Right forelimb (tissue), 1 donor: Measurements from ENCODE around the gene PRKCSH.
"Not testable (repeated sequence)": the region's sequence is repeated elsewhere in the genome, so short reads cannot be mapped to it uniquely, and the experiment has no call there.

Experiments
- DNase-seq: peaks from one replicate; pipeline ENCODE4 v3.0.0-alpha.2; 2018

The PRKCSH gene

DNA sequence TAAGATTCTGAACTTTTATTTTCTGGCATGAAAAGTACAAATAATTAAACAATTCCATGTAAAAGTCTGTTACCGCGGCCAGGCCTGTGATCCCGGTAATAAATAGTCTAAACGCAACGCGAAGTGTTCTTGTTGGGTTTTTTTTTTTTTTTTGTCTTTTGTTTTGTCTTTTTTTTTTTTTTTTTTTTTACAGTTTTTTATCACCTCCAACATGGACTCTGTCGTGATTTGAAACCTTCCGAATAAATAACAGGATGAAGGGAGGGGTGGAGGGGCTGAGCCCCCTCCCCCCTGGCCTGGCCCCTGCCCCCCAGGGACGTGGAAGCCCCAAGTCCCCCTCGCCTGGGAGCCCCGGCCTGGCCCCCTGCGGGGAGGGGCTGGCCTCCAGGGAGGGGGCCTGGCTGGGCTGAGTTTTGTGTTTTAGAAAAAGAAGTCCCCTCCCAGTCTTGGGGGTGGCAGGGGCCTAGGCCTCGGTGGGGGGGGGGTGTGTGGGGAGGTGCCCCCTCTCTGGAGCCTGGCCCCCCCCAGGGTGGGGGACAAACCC, 16.0 kb downstream of the PRKCSH start:
- no peak for DNase-seq

DNA sequence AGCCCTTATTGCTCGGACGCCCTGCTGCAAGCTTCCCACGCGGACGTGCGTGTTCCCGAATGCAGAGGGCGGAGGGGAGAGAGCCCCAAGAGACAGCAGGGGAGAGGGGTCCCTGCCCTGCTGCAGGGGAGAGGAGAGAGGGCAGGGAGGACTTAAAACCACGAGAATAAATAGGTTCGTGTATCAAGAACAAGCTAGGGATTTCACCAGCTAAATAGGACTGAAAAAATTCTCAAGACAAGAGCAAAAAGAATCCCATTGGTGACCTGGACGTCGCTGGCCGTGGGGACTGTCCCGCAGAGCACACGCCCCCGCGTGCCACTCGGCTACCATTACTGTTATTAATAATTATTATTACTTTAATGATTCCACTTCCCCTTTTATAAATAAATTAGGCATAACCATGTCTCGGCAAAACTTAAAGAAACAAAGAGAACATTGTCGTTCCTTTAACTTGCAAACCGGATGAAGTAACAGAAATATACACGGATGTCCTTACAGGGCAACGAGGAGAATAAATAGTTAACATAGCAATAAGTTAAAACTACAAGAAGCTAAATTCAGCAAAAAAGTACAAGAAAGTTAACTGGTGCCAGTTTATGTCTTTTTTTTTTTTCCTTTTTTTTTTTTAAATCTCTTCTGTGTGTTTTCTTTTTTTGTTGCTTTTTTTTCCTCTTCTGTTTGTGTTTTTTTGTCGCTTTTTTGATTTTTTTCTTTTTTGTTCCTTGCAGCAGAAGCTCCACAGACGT, 16.6 kb downstream of the PRKCSH start:
- no peak for DNase-seq

DNA sequence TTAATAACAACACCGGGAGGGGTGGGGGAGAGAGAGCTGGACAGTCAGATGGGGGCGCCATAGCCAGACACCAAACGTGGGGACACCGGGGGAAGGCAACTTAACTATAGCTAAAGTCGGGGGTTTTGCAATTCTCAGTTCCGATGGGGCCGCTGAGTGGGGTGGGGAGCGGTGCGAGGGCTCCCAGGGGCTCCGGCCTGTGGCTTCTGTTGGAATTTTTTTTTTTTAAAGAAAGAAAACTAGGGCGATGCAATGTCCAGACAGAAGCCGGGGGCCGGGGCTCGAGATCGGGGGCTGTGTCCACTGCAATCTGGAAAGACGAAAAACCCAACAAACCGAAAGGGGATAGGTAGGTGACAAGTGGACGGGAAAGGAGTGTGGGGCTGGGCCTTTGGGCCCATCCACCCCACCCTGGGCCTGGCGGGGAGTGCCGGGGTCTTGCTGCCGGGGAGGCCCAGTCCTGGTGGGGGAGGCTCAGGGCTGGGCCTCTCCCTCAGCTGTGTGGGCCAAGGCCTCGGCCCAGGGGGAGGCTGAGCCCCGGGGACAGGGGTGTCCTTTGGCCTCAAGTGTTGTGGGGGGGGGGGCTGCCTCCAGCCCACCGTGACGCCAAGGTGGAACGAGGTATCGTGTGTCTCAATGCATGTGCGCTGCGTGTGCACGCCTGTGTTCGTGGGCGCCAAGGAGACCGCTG, 17.3 kb downstream of the PRKCSH start:
- DNase-seq = no peak

DNA sequence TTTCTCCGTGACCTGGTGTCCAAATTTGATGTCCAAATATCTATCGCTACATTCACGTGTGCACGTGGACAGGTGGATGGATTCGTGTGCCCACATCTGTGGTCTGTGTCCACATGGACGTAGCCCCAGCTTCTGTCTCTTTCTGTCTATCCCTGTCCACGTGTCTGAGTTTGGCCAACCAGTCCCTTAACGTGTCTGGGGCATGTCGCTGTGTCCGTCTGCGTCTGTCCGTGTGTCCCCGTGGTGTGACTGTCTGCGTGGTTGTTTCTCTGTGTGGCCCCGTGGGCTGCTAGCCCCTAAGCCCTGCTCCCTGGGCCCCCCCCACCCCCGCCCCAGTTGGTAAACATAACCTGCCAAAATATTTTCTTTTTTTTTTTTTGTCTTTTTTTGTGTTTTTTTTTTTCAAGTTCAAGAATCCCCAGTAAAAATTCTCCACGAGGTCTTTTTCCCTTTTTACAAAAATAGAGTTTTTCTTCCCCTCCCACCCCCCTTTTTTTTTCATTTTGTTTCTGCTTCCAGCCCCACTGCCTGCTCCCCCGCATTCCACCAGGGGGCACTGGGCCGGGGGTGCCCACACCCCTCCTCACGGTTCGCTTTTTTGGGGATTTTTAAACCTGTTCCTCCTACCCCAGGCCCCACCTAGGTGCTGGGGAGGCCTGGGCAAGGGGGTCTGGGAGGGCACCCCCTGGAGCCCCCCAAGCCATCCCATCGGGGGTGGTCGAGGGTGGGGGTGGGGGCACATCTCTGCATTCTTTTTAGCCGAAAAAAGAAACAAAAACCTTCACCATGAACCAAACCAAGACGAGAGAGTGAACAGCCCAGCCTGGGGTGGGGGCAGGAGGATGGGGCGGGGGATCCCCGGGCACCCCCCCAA, 18.3 kb downstream of the PRKCSH start:
- DNase-seq = no peak

DNA sequence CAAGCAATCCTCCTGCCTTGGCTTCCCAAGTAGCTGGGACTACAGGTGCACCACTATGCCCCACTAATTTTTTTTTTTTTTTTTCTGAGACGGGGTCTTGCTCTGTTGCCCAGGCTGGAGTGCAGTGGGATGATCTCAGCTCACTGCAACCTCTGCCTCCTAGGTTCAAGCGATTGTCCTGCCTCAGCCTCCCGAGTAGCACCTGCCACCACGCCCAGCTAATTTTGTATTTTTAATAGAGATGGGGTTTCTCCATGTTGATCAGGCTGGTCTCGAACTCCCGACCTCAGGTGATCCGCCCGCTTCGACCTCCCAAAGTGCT, 19.8 kb downstream of the PRKCSH start:
- DNase-seq = not testable (repeated sequence)

DNA sequence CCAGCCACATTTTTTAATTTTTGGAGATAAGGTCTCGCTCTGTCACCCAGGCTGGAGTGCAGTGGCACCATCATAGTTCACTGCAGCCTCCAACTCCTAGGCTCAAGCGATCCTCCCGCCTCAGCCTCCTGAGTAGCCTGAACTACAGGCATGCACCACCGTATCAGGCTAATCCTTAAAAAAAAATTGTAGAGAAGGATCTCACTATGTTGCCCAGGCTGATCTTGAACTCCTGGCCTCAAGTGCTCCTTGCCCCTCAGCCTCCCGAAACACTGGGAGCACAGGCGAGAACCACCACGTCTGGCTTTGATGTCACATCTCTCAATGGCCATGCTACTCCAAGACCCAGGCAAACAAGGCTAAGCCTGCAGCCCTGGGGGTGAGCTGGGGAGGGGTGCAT, 21.2 kb downstream of the PRKCSH start:
- DNase-seq = no peak

DNA sequence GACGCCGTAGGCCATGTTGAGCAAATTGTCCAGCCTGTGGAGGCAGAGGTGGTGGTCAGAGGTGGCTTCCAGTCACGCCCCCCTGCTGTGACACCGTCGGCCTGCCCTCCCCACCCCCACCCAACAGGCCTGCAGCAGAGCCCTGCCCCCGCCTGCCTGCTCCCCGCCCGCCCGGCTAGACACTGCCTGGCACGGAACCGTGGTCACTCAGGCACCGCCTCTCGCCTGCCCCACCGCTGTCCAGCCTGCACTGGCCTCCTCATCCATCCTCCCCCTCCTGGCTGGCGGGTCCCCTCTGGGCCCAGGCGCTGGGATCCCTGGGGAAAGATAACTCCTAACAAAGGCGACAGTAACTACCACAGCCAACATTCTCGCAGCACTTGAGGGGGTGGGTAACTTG, 21.7 kb downstream of the PRKCSH start:
- no peak for DNase-seq

DNA sequence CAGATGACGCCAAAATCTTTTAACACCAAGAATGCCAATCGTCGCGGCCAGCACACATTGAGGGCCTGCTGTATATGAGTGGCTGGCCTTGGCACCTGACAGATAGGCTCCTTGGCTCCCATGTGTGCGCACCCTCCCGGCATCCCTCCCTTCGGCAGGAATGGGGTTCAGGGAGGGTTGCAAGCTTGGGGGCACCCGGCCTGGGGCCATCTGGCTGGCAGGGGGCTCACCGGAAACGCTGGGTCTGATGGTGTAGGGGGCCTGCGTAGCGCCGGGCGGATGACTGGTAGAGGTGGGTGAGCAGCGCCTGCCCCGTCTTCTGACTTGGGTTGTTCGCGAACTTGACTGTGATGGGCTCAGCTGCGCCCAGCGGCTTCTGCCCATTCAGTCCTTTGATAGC, 22.4 kb downstream of the PRKCSH start:
- no peak for DNase-seq

DNA sequence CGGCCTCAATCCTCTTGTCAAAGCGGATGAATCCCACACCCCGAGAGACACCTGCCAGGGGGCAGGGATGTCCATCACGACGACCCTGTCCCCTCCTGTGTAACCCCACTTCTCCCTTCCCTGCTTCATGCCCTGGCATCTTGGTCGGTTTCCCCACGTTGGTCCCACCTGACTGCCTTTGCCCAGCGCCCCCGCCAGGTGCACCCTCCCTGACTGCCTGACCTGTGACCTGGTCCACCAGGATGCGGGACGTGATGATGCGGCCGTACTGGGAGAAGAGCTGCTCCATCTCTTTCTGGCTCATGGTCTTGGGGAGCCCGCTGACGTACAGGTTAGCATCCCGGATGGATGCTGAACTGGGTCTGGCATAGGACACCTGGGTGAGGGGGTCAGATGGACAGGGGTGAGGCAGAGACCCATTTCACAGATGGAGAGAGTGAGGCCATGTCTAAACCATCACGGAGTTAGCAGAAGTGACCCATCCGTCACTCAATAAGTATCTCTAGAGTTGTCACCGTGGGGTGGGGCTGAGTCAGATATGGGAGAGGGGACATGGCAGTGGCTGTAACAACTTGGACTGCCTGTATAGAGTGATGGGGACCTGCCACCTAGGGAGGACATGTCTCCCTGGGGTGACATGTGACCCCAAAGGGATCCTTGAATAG, 22.9 kb downstream of the PRKCSH start:
- DNase-seq = no peak

DNA sequence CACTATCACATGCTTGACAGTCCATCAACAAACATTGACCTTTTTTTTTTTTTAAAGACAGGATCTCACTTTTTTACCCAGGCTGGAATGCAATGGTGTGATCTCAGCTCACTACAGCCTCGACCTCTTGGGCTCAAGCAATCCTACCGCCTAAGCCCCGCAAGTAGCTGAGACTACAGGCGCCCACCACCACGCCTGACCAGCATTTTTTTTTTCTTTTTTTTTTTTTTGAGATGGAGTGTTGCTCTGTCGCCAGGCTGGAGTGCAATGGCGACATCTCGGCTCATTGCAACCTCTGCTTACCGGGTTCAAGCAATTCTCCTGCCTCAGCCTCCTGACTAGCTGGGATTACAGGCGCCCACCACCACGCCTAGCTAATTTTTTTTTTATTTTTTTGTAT, 23.5 kb downstream of the PRKCSH start:
- not testable (repeated sequence) for DNase-seq

DNA sequence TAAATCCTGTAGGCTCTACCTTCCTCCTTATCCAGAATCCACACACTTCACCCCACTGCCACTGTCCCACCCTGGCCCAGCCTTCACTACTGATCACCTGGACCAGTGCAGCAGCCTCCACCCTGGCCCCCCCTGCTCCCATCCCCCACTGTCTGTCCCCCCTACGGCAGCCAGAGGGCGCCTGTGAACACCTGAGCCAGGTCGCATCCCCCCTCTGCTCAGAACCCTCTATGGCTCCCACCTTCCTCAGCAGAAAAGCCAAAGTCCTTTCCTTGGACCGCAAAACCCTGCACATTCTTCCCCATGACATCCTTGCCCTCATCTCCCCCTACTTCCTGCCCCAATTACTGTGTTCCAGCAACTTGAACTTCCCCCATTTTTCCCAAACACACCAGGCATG, 24.8 kb downstream of the PRKCSH start:
- DNase-seq = no peak

DNA sequence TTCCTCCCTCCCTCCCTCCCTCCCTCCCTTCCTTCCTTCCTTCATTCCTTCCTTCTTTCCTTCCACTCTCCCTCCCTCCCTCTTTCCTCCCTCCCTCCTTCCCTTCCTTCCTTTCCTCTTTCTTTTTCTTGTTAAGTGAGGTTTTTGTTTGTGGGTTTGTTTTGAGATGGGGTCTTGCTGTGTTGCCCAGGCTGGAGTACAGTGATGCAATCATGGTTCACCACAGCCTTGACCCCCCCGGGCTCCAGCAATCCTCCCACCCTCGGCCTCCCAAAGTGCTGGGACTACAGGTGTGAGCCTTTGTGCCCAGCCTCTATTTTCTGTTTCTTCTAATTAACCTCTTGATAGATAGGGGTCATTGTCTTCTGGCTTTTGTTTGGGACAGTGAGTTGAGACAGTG, 26.0 kb downstream of the PRKCSH start:
- DNase-seq = no peak

DNA sequence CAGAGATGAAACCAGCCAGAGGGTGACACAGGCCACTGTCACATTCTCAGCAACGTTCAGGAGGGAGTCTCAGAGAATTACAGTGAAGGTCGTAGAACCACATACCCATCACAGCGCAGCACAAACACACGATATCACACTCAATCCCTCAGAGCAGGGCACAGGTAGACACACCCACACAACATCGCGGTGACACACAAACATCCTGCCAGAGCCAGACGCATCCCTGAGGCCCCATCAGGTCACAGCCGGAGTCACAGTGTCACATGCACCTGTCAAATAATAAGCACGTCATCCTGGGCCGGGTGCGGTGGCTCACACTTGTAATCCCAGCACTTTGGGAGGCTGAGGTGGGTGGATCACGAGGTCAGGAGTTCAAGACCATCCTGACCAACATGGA, 28.0 kb downstream of the PRKCSH start:
- no peak for DNase-seq

DNA sequence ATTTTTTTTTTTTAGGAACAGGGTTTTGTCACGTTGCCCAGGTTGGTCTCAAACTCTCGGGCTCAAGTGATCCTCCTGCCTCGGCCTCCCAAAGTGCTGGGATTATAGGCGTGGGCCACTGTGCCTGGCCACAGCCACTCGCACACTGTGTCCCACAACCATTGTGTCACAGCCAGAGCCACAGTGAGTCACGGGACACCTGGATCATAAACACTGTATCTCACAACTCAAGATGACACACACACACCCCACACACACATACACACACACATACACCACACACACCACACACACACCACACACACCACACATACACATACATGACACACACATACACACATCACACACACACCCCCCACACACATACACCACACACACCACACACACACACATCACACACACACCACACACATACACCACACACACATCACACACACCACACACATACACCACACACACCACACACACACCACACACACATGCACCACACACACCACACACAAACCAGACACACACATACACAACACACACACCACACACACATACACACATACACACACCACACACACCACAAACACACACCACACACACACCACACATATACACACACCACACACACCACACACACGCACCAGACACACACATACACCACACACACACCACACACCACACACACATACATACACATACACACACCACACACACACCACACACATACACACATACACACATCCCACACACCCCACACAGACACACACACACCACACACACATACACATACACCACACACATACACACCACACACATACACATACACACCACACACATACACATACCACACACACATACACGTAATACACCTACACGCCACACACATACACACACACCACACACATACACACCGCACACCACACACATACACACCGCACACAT, 29.2 kb downstream of the PRKCSH start:
- no peak for DNase-seq

DNA sequence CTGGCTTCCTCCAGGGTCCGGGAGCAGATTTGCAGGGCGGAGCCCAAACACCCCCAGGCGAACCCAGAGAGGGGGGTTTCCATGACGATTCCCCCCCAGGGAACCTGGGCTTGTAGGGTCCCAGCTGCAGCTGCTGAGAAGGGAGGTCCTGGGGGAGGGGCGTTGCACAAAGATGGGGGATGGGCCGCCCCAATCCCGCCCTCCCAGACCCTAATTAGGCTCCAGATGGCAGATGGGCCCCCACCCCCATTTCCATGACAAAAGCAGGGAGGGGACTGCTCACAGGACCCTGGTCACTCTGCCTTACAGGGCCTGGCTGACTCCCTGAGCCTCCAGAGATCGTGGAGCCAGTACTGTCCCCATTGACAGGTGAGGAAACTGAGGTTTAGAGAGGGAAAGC, 30.2 kb downstream of the PRKCSH start:
- DNase-seq = no peak

DNA sequence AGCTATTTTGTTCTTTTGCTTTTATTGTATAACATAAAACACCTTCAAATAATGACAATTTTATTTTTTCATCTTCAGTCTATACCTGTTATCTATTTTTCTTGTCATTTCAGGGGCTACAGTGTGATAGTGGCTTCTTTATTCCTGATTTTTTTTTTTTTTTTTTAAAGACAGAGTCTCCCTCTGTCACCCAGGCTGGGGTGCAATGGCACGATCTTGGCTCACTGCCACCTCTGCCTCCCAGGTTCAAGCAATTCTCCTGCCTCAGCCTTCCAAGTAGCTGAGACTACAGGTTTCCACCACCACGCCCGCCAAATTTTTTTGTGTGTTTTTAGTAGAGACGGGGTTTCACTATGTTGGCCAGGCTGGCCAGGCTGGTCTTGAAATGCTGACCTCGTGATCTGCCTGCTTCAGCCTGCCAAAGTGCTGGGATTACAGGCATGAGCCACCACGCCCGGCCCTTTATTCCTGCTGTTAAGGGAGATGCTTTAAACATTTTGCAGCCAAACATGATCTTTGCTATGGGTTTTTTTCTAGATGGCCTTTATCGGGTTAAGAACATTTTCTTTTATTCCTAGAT, 32.9 kb downstream of the PRKCSH start:
- DNase-seq = not testable (repeated sequence)

DNA sequence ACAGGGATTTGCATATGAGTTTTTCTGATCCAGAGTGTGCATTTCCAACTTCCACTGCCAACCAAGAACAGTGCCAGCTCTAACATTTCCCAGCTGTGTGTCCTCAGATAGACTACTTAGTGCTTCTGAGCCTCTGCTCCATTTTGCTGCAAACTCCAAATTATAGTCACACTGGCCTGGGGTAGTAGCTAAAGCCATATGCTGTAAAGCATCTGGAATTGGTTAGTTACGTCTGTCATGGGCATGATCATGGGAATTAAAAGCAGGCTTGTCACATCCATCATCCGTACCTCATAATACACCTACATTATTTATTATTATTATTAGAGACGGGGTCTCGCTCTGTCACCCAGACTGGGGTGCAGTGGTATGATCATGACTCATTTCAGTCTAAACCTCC, 38.3 kb downstream of the PRKCSH start:
- DNase-seq = no peak

DNA sequence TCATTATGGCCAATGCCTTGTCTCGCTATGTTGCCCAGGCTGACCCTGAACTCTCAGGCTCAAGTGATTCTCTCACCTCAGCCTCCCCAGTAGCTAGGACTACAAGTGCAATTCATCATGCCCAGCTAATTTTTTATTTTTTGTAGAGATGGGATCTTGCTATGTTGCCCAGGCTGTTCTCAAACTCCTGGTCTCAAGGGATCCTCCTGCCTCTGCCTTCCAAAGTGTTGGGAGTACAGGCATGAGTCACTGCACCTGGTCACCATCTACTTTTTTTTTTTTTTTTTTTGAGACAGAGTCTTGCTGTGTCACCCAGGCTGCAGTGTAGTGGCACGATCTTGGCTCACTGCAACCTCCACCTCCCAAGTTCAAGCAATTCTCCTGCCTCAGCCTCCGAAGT, 39.9 kb downstream of the PRKCSH start:
- DNase-seq = not testable (repeated sequence)

DNA sequence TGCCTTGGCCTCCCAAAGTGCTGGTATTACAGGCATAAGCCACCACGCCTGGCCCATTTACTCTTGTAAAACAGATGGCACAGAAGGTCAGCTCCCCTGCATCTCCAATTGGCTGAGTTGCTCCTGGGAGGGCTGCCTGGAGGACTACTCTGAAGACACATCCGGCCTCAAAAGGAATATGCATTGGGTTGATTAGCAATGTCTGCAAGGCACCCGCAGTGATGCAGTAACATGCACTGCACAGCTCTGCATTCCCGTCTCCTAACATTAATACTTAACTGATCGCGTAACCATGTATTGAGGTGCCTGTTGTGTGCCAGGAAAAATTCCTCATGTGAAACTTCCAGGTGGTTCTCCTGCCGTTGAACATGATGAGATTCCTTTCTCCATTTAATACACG, 40.4 kb downstream of the PRKCSH start:
- no peak for DNase-seq

DNA sequence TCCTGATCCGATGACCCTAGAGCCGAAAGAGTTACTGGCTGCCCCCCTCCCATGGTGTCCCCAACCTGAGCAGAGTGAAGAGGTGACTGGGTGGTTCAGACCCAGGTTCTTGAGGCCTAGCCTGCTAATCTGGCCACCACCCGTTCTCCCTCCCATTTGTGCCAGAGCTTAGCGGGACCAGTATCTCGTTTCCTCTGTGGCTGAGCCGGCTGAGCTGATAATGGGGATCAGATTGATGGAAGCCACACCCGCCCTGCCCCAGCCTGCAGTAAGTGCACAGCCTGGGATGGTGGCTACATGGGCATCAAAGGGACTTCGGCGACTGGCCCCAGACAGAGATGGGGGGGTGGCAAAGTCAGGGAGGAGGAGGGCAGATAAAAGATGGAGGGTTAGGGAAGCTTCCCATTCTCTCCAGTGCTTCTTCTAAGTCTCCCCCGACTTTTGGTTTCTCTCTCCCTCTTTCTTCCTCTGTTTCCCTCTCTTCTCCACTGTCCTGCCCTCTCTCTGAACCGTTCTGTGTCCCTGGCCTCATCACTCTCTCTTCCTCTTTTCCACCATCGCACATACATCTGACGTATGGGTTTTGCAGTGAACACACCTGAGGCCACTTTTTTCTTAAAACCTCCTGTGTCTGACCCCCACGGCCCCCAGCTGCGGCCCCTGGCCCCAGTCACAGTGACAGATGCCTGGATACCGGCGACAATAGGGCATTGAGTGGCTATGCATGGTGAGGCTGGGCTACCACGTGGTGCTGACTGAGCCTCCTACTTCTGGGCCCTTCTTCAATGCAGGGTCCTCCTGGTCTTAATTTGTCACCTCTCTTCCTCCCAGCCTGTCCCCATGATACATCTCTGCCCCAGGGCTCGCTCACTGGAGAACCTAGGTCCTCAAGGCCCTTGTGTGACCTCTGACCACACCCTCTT, 43.0 kb downstream of the PRKCSH start:
- no peak for DNase-seq
